MCF 10A (cell line): Measurements from ENCODE around the gene SLFN12L. TPM values are rescaled to one million over a fixed set of nuclear protein-coding genes. Genes with fewer than 3 reads are reported as not detected.

ENCODE experiments used
- BruUV-seq: library from RNA; stranded (reverse); fragments of 400-500 nt; replicated peaks from 2 replicates; lab custom pipeline; 2021; lab: Mats Ljungman, UMichigan
- CTCF ChIA-PET: fragments of 300-600 bp; sonication (Branson Sonifier 250); formaldehyde crosslinking; extraction: SDS; loops from one replicate; lab custom pipeline; 2021; ENCODE audit warnings: antibody characterized with exemption, inconsistent platforms; lab: Yijun Ruan, JAX
- POLR2A ChIA-PET: fragments of 300-600, 350-650 bp; sonication (Branson Sonifier 250); formaldehyde crosslinking; extraction: SDS; loops from one replicate; lab custom pipeline; 2020; ENCODE audit warnings: antibody characterized with exemption, inconsistent platforms; lab: Yijun Ruan, JAX
- DNase-seq: peaks from one replicate; pipeline ENCODE4 v3.0.0-alpha.2; 2018; ENCODE audit not compliant: unreplicated experiment
- H3K27ac Mint-ChIP-seq: one replicate; pipeline ENCODE4 v1.8.0; 2022; ENCODE audit warnings: mild to moderate bottlenecking, low read depth, mixed read lengths; ENCODE audit not compliant: unreplicated experiment
- H3K27me3 Mint-ChIP-seq: one replicate; pipeline ENCODE4 v1.8.0; 2022; ENCODE audit warnings: mixed read lengths; ENCODE audit not compliant: insufficient read depth, unreplicated experiment
- H3K36me3 Mint-ChIP-seq: one replicate; pipeline ENCODE4 v1.8.0; 2022; ENCODE audit warnings: mild to moderate bottlenecking, moderate library complexity, mixed read lengths; ENCODE audit not compliant: insufficient read depth, unreplicated experiment
- H3K4me1 Mint-ChIP-seq: one replicate; pipeline ENCODE4 v1.8.0; 2022; ENCODE audit warnings: mixed read lengths; ENCODE audit not compliant: insufficient read depth, unreplicated experiment
- H3K4me3 Mint-ChIP-seq: one replicate; pipeline ENCODE4 v1.8.0; 2022; ENCODE audit warnings: mild to moderate bottlenecking, moderate library complexity, mixed read lengths; ENCODE audit not compliant: unreplicated experiment
- H3K9me3 Mint-ChIP-seq: one replicate; pipeline ENCODE4 v1.8.0; 2022; ENCODE audit warnings: mixed read lengths; ENCODE audit not compliant: unreplicated experiment
- CTCF ChIP-seq: fragments of 200-600 bp; IDR thresholded peaks from one replicate; pipeline ENCODE4 v1.8.0; 2022; ENCODE audit warnings: antibody characterized with exemption, mild to moderate bottlenecking; ENCODE audit not compliant: unreplicated experiment
- intact Hi-C: fragments of 100-400 bp; cut with micrococcal nuclease; formaldehyde crosslinking; loops from 2 replicates; pipeline ENCODE4 v1.14.1; 2022
- total RNA-seq: library from RNA; stranded (reverse); gene quantifications from 2 replicates; pipeline ENCODE4 v1.2.3, GENCODE V29; 2022

Gene SLFN12L
- total RNA-seq, 1 experiment from 2014 or later = 0.35 TPM

GRCh38 chr17:35559495-35560210 is 22.2 kb upstream of the SLFN12L start:
- Mint-ChIP-seq H3K36me3 (no peaks in the 10 kb centered on the region), H3K27ac (no peak overlapping the region), H3K4me1 (no peaks in the 10 kb centered on the region), H3K4me3 (no peak overlapping the region), H3K27me3 (peaks cover 61% of the 10 kb centered on the region), H3K9me3 (no peaks in the 10 kb centered on the region)
- CTCF ChIA-PET = no interaction called here
- no peak for TF ChIP-seq CTCF
- DNase-seq = no peak
- POLR2A ChIA-PET = interaction anchor here (0.8 to 1.3 kb wide), 2 partner anchors 8 to 19 kb away, joined by 3 to 10 read pairs; partner anchors contain the start of gene PEX12
- intact Hi-C loops = no loop called here
- no TSS peak for BruUV-seq

- intact Hi-C loops = no loop called here
- DNase-seq = no peak
- H3K27me3 Mint-ChIP-seq = peaks cover 67% of the 10 kb centered on the region
- TF ChIP-seq CTCF = no peak
- H3K36me3 Mint-ChIP-seq = no peaks in the 10 kb centered on the region
- BruUV-seq = no TSS peak
- POLR2A ChIA-PET = interaction anchor here (1.0 kb wide), 1 partner anchor 18 kb away, joined by 3 read pairs; no protein-coding TSS in a partner anchor
- H3K4me1 Mint-ChIP-seq = no peaks in the 10 kb centered on the region
- H3K9me3 Mint-ChIP-seq = no peaks in the 10 kb centered on the region
- CTCF ChIA-PET = interaction anchor here (1.0 kb wide), 1 partner anchor 245 kb away, joined by 3 read pairs; no protein-coding TSS in a partner anchor
- H3K4me3 Mint-ChIP-seq = no peak overlapping the region
- H3K27ac Mint-ChIP-seq = no peak overlapping the region
Measured at GRCh38 chr17:35557353-35557752, 19.9 kb upstream of the SLFN12L start.

- POLR2A ChIA-PET = interaction anchor here (0.8 kb wide), 1 partner anchor 12 kb away, joined by 4 read pairs; no protein-coding TSS in a partner anchor
Measured at GRCh38 chr17:35555691-35556090, 18.2 kb upstream of the SLFN12L start.

More at GRCh38 chr17:35555691-35556090, 18.2 kb upstream of the SLFN12L start:
- no peaks in the 10 kb centered on the region for H3K9me3 Mint-ChIP-seq
- CTCF ChIA-PET = interaction anchor here (0.6 to 2.3 kb wide), 4 partner anchors 17 to 243 kb away, joined by 3 to 9 read pairs (median 3); no protein-coding TSS in a partner anchor
- no peak for TF ChIP-seq CTCF
- no peaks in the 10 kb centered on the region for H3K4me1 Mint-ChIP-seq
- H3K4me3 Mint-ChIP-seq = no peak overlapping the region
- BruUV-seq = no TSS peak
- H3K27ac Mint-ChIP-seq = no peak overlapping the region
- H3K36me3 Mint-ChIP-seq = no peaks in the 10 kb centered on the region
- H3K27me3 Mint-ChIP-seq = peaks cover 79% of the 10 kb centered on the region
- intact Hi-C loops = no loop called here
- DNase-seq = peak; percentile 22
